Astrocyte of the cerebellum (primary cell): ENCODE results near the gene LAP3.

Source experiments
- DNase-seq: peaks from one replicate; pipeline ENCODE4 v3.0.0-alpha.2; 2011; ENCODE audit warnings: low read depth
- H3K4me3 ChIP-seq: 2 replicates; pipeline ENCODE4 v1.5.1; 2011; ENCODE audit warnings: mild to moderate bottlenecking, low read depth, low read length, moderate library complexity
- CTCF ChIP-seq: IDR thresholded peaks from 2 replicates; pipeline ENCODE4 v1.5.1; 2012; ENCODE audit warnings: low read length, low read depth, moderate library complexity, mild to moderate bottlenecking; ENCODE audit errors: missing control alignments
- in situ Hi-C: cut with HindIII; loops from 2 replicates; pipeline ENCODE4 v1.10.0; 2017; ENCODE audit warnings: low sequenced_read_pairs

Gene LAP3

GRCh38 chr4:17589355-17589754 lies 12.4 kb downstream of the LAP3 start:
- TF ChIP-seq CTCF = no peak
- H3K4me3 ChIP-seq = no peak overlapping the region
- no peak for DNase-seq
- in situ Hi-C loops = no loop called here

- no peak overlapping the region for H3K4me3 ChIP-seq
- TF ChIP-seq CTCF = no peak
- no peak for DNase-seq
- in situ Hi-C loops = no loop called here
Measured at GRCh38 chr4:17595471-17596005, 18.5 kb downstream of the LAP3 start.

- TF ChIP-seq CTCF = peak; percentile 37
- DNase-seq = no peak
- in situ Hi-C loops = no loop called here
- H3K4me3 ChIP-seq = no peak overlapping the region
Measured at GRCh38 chr4:17597517-17597916, 20.5 kb downstream of the LAP3 start.

DNA sequence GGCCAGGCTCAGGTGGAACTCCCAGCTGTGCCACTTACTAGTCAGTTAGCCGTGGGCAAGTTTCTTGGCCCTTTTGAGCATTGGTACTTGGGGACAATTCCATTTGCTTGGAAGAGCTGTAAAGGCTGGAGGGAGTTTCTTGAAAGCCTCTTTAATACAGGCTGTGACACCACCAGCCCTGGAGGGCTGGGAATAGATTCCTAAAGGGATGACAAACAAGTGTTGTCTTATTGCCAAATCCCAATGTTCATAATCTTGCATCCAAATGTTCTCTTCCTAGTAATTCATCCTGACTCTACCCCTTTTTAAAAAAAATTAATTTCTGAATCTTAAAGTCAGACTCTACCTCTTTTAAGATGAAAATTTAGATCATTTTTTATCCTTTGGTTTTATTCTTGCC lies 22.8 kb downstream of the LAP3 start:
- DNase-seq = no peak
- in situ Hi-C loops = no loop called here
- H3K4me3 ChIP-seq = no peak overlapping the region
- no peak for TF ChIP-seq CTCF

GRCh38 chr4:17605236-17605635 lies 28.2 kb downstream of the LAP3 start:
- DNase-seq = no peak
- no peak overlapping the region for H3K4me3 ChIP-seq
- no peak for TF ChIP-seq CTCF
- in situ Hi-C loops = no loop called here

DNA sequence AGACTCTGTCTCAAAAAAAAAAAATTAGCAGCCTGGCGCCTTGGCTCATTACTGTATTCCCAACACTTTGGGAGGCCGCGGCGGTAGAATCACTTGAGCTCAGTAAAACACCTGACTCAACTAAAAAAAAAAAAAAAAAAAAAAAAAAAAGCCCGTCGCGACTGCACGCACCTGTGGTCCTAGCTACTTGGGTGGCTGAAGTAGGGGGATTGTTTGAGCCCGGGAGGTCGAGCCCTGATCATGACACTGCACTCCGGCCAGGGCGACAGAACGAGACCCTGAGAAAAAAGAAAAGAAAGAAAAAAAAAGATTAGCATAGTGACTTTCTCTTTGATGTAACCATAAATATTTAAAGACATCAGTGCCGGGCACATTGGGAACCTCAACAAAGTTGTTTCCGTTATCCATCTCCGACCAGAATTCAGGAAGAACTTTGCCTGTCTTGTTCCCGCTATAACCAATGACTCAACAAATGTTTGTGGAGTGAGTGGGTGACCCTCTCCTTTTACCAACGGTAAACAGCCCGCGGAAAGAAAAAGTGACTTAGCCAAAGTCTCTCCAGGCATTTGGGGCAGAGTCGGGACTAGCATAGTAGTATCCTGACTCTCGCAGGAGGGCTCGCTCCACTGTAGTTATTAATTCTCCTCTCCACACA lies 36.9 kb downstream of the LAP3 start:
- no peak for TF ChIP-seq CTCF
- in situ Hi-C loops = no loop called here
- peak; percentile 38 for DNase-seq
- H3K4me3 ChIP-seq = peak overlapping the region; percentile 98
